Nephron (organoid): Measurements from ENCODE around the gene XPR1.
A peak's percentile ranks its signal among the peaks of the same experiment; 100 is the strongest.

Experiments
- H3K27ac Mint-ChIP-seq, 3 experiments: 2 replicates each; pipeline ENCODE4 v1.8.0; 2020; ENCODE audit warnings: mixed read lengths in 3 of 3, mild to moderate bottlenecking in 2 of 3, moderate library complexity in 1 of 3
- H3K27me3 Mint-ChIP-seq: 2 replicates; pipeline ENCODE4 v1.8.0; 2021; ENCODE audit warnings: low read depth, mild to moderate bottlenecking, moderate library complexity, mixed read lengths
- H3K36me3 Mint-ChIP-seq: 2 replicates; pipeline ENCODE4 v1.8.0; 2020; ENCODE audit warnings: low read depth, mixed read lengths
- H3K4me1 Mint-ChIP-seq: 2 replicates; pipeline ENCODE4 v1.8.0; 2020; ENCODE audit warnings: mixed read lengths
- H3K4me3 Mint-ChIP-seq, 3 experiments: 2 replicates each; pipeline ENCODE4 v1.8.0; 2020; ENCODE audit warnings: mild to moderate bottlenecking in 3 of 3, mixed read lengths in 3 of 3, moderate library complexity in 2 of 3
- H3K9me3 Mint-ChIP-seq: 2 replicates; pipeline ENCODE4 v1.8.0; 2020; ENCODE audit warnings: mixed read lengths
- TF ChIP-seq, protein P1 (sequence below), 3 experiments: fragments of 200-600 bp; sonication (generic); IDR thresholded peaks; one replicate each; pipeline ENCODE4 v1.5.0; 2021; ENCODE audit warnings: antibody characterized with exemption in 3 of 3; ENCODE audit not compliant: unreplicated experiment in 3 of 3

XPR1 gene

DNA sequence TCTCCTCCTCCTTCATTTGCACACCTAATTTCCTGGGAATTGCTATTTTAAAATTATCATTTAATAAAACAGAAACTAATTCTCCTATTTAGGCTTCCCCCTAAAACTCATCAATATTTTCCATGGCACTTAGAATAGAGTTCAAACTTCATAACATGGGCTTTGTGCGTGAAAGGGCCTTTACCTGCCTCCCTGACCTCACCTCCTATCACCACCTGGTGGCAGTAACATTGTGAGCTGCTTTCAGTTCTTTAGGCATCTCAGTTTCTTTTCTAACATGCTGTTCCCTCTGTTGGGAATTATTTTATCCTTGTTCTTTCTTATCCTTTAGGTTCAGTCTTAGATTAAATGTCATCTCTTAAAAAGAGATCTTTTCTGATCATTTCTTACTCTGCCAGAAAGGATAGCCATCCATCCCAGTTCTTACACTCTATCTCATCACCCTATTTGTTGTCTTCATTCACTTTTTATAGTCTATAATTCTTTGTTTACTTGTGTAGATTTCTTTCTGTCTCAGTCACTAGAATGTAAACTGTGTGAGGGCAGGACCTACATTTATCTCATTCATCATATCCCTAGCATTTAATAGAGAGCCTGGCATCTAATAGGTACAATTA is 147.1 kb downstream of the XPR1 start:
- Mint-ChIP-seq H3K27ac (no peak overlapping the region), H3K9me3 (no peaks in the 10 kb centered on the region), H3K36me3 (no peaks in the 10 kb centered on the region), H3K4me3 (no peak overlapping the region), H3K4me1 (no peaks in the 10 kb centered on the region), H3K27me3 (no peaks in the 10 kb centered on the region)
- TF ChIP-seq, protein P1, sequence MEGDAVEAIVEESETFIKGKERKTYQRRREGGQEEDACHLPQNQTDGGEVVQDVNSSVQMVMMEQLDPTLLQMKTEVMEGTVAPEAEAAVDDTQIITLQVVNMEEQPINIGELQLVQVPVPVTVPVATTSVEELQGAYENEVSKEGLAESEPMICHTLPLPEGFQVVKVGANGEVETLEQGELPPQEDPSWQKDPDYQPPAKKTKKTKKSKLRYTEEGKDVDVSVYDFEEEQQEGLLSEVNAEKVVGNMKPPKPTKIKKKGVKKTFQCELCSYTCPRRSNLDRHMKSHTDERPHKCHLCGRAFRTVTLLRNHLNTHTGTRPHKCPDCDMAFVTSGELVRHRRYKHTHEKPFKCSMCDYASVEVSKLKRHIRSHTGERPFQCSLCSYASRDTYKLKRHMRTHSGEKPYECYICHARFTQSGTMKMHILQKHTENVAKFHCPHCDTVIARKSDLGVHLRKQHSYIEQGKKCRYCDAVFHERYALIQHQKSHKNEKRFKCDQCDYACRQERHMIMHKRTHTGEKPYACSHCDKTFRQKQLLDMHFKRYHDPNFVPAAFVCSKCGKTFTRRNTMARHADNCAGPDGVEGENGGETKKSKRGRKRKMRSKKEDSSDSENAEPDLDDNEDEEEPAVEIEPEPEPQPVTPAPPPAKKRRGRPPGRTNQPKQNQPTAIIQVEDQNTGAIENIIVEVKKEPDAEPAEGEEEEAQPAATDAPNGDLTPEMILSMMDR (IDR thresholded peaks at IDR 0.05; ENCODE audit: unreplicated experiment in 3 of 3): peak; percentile 23 to 42 (median 25)

DNA sequence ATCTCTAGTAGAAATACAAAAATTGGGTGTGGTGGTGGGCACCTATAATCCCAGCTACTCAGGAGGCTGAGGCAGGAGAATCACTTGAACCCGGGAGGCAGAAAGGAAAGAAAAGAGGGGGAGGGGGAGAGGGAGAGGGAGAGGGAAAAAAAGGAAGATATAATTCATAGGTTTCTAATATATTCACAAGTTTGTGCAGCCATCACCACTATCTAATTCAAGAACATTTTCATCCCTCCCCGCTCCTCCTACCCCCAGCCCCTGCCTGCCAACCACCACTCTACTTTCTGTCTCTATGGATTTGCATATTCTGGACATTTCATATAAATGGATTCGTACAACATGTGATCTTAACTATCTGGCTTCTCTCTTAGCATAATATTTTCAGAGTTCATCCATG is 147.8 kb downstream of the XPR1 start:
- H3K9me3 Mint-ChIP-seq: no peaks in the 10 kb centered on the region
- H3K36me3 Mint-ChIP-seq: no peaks in the 10 kb centered on the region
- H3K27me3 Mint-ChIP-seq: no peaks in the 10 kb centered on the region
- H3K4me3 Mint-ChIP-seq: no peak overlapping the region
- H3K4me1 Mint-ChIP-seq: no peaks in the 10 kb centered on the region
- TF ChIP-seq, protein P1 (IDR thresholded peaks at IDR 0.05; ENCODE audit: unreplicated experiment in 3 of 3): no peak
- no peak overlapping the region for H3K27ac Mint-ChIP-seq

DNA sequence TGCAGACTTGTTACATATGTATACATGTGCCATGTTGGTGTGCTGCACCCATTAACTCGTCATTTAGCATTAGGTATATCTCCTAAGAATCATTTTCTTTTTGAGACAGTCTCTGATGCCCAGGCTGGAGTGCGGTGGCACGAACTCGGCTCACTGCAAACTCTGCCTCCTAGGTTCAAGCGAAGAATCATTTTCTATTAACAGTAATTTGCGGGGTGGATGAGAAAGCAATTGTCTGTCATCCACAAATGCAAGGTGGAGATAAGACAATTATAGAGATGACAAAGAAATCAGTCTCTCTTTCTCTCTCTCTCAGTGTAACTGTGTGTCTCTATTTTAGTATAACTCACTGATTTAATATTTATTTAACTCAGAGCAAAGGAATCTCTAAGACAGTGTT is 149.9 kb downstream of the XPR1 start:
- no peak overlapping the region for H3K4me3 Mint-ChIP-seq
- TF ChIP-seq, protein P1 (IDR thresholded peaks at IDR 0.05; ENCODE audit: unreplicated experiment in 3 of 3): no peak
- H3K27me3 Mint-ChIP-seq: peaks cover 4% of the 10 kb centered on the region
- no peaks in the 10 kb centered on the region for H3K36me3 Mint-ChIP-seq
- no peaks in the 10 kb centered on the region for H3K9me3 Mint-ChIP-seq
- no peak overlapping the region for H3K27ac Mint-ChIP-seq
- no peaks in the 10 kb centered on the region for H3K4me1 Mint-ChIP-seq

DNA sequence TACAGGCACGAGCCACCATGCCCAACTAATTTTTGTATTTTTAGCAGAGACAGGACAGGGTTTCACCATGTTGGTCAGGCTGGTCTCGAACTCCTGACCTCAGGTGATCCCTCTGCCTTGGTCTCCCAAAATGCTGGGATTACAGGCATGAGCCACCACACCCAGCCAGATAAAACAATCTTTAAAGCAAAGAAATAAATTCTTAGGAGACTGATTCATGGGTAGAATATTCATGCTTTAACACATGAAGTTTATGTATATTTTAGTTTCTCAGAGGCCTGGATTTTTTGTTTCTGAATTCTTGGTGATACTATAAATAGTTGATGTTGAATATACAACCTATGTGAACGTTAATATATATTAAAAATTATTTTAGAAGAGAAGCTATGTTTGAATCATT is 153.5 kb downstream of the XPR1 start:
- no peak overlapping the region for H3K27ac Mint-ChIP-seq
- no peak overlapping the region for H3K4me3 Mint-ChIP-seq
- no peaks in the 10 kb centered on the region for H3K4me1 Mint-ChIP-seq
- H3K9me3 Mint-ChIP-seq: no peaks in the 10 kb centered on the region
- H3K27me3 Mint-ChIP-seq: peaks cover 4% of the 10 kb centered on the region
- H3K36me3 Mint-ChIP-seq: peaks cover 12% of the 10 kb centered on the region
- TF ChIP-seq, protein P1 (IDR thresholded peaks at IDR 0.05; ENCODE audit: unreplicated experiment in 3 of 3): no peak

DNA sequence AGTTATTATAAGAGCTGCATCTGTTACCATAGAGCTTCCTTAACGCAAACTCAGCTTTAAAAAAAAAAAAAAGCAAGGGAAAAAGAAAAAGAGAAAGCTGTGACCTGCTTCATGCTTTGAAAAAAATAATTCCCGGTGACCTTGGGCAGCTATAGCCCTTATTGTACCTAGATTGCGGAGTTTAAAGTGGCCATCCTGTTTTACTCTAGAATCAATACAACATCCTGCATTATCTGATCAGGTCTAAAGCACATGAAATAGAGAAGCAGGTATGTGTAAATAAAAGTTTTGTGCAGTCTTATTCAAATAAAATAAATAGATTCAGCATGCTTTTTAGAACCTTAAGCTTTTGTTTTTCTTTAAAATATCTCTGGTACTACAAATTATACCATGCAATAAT is 154.1 kb downstream of the XPR1 start:
- TF ChIP-seq, protein P1 (IDR thresholded peaks at IDR 0.05; ENCODE audit: unreplicated experiment in 3 of 3): no peak
- Mint-ChIP-seq H3K36me3 (peaks cover 12% of the 10 kb centered on the region), H3K4me3 (no peak overlapping the region), H3K27ac (no peak overlapping the region), H3K4me1 (no peaks in the 10 kb centered on the region), H3K9me3 (no peaks in the 10 kb centered on the region), H3K27me3 (peaks cover 4% of the 10 kb centered on the region)

DNA sequence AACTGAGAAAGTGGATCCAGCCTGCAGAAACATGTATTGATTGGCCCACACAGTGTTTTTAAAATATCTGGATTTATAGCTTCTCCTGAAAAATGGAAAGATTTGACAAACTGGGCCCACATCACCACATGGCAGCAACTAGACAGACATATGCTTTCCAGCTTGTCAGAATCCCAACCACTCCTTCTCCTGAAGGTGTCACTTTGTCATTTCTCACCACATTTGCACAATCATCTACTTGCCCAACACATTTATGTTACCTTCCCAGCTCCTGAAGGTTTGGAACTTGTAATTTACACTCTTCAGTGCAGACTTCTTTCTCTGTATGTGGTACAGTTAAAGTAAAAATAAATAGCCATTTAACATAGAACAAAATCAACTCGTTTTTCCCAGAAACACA is 154.8 kb downstream of the XPR1 start:
- H3K27me3 Mint-ChIP-seq: peaks cover 4% of the 10 kb centered on the region
- no peaks in the 10 kb centered on the region for H3K9me3 Mint-ChIP-seq
- peaks cover 12% of the 10 kb centered on the region for H3K36me3 Mint-ChIP-seq
- H3K4me1 Mint-ChIP-seq: no peaks in the 10 kb centered on the region
- H3K4me3 Mint-ChIP-seq: no peak overlapping the region
- H3K27ac Mint-ChIP-seq: no peak overlapping the region
- TF ChIP-seq, protein P1 (IDR thresholded peaks at IDR 0.05; ENCODE audit: unreplicated experiment in 3 of 3): no peak
